ENCODE measurements around the gene DHRS13.
A peak's percentile ranks its signal among the peaks of the same experiment; 100 is the strongest.

Gene DHRS13

DNA sequence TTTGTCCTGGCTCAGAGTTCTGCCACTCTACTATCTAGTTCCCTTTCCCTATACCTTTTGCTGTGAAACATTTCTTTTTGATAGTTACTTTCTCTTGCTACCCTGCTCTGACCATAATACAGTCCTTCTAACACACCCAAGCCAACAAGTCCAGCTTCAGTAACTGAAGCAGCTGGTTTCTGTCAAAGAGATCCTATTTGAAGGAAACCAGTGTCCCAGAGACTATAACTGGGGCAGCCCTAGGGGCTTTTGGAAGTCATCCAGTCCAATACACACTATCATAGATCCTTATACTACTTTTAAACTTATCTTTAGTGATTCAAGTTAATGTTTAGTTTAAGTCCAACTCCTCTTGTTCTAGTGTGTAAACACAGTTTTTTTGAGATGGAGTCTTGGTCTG is 17.3 kb upstream of the DHRS13 start:
- no peaks in the 10 kb centered on the region for H3K9me3 Mint-ChIP-seq
- H3K27ac Mint-ChIP-seq: peak overlapping the region; percentile 45
- H3K4me1 Mint-ChIP-seq (ENCODE audit: low read depth): peaks cover 16% of the 10 kb centered on the region
- H3K4me3 Mint-ChIP-seq: no peak overlapping the region
- H3K27me3 Mint-ChIP-seq (ENCODE audit: low read depth): no peaks in the 10 kb centered on the region
- peaks cover 71% of the 10 kb centered on the region for H3K36me3 Mint-ChIP-seq (ENCODE audit: low read depth)
- no peak for DNase-seq (ENCODE audit: low spot score)

DNA sequence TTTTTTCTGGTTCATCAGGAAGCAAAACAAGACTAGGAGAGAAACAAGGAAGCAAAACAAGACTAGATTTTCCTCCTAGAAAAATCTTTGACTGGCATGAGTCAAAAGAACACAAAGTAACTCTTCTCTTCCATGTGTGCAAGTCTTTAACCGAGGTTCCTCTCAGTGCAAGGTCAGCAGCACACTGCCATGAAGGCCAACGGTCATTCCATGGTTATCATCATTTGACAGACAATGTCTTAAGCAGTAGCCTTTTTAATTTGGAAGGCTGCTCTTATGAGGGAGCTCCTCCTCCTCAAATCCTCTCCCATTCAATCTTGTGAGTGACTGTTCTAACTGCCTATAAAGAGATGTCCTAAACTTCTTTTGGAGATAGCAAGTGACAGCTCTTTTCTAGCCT is 15.4 kb upstream of the DHRS13 start:
- no peaks in the 10 kb centered on the region for H3K27me3 Mint-ChIP-seq (ENCODE audit: low read depth)
- no peaks in the 10 kb centered on the region for H3K9me3 Mint-ChIP-seq
- H3K36me3 Mint-ChIP-seq (ENCODE audit: low read depth): peaks cover 71% of the 10 kb centered on the region
- no peak overlapping the region for H3K27ac Mint-ChIP-seq
- no peak overlapping the region for H3K4me3 Mint-ChIP-seq
- no peak for DNase-seq (ENCODE audit: low spot score)
- H3K4me1 Mint-ChIP-seq (ENCODE audit: low read depth): peaks cover 5% of the 10 kb centered on the region

DNA sequence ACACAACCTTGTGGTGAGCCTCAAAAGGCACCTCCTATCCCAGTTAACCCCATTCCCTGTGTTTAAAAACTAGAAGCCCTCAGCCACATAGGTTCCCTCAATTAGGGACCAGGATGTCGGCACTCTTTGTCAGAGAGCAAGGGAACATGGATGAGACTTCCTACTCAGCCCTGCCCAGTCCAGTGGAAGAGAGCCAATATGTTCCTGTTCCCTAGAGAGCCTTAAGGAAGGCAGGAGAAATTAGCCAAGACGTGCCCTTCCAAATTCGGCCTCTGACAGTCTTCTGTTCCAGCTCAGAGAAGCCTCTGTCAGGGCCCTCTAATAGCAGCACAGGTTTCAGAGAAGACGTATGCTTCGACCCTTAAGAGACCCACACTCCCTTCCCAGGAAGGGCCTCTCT is 14.6 kb upstream of the DHRS13 start:
- no peak overlapping the region for H3K4me3 Mint-ChIP-seq
- no peaks in the 10 kb centered on the region for H3K27me3 Mint-ChIP-seq (ENCODE audit: low read depth)
- peaks cover 73% of the 10 kb centered on the region for H3K36me3 Mint-ChIP-seq (ENCODE audit: low read depth)
- DNase-seq (ENCODE audit: low spot score): no peak
- no peak overlapping the region for H3K27ac Mint-ChIP-seq
- peaks cover 4% of the 10 kb centered on the region for H3K4me1 Mint-ChIP-seq (ENCODE audit: low read depth)
- H3K9me3 Mint-ChIP-seq: no peaks in the 10 kb centered on the region

DNA sequence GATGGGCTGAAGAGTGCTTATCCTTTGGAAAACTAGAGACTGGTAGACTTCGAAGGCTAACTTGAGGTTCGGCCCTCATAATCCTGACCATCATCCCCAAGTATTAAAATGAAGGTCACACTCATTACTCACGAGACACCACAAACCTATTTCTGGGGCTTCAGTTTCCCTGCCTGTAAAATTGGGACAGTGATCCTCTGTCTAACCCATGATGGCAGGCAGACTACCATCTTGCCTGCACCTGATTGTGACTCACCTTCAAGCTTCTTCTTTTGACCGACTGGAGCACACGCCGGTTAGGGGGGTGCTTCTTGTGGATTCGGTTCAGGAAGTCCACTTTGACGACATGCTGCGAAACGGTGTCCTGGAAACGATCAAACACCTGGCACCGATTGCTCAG is 14.2 kb upstream of the DHRS13 start:
- Mint-ChIP-seq H3K27me3 (ENCODE audit: low read depth) (no peaks in the 10 kb centered on the region), H3K4me1 (ENCODE audit: low read depth) (peaks cover 4% of the 10 kb centered on the region), H3K36me3 (ENCODE audit: low read depth) (peaks cover 75% of the 10 kb centered on the region), H3K4me3 (no peak overlapping the region), H3K9me3 (no peaks in the 10 kb centered on the region), H3K27ac (no peak overlapping the region)
- no peak for DNase-seq (ENCODE audit: low spot score)

DNA sequence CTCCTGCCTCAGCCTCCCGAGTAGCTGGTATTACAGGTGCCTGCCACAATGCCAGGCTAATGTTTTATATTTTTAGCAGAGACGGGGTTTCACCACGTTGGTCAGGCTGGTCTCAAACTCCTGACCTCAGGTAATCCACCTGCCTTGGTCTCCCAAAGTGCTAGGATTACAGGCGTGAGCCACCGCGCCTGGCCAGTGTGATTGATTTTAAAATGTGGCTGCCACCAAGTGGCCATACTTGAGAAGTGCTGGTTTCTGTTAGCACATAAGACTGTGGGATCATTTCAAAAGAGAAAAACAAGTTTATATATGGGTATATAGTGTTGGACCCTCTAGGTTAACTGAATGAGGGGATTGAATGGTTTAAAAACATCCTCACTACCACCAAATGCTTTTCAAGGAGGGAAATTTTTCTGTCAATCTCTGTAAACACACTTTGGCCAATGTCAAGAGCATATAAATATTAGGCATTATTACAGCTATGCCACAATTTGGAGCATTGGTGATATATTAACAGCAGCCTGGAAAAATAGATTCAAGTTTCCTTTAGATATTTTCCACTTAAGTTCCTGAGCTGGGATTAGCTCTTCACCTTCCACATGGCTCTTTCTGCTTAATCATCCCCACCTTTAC is 13.5 kb upstream of the DHRS13 start:
- Mint-ChIP-seq H3K9me3 (no peaks in the 10 kb centered on the region), H3K36me3 (ENCODE audit: low read depth) (peaks cover 74% of the 10 kb centered on the region), H3K27me3 (ENCODE audit: low read depth) (no peaks in the 10 kb centered on the region), H3K4me3 (no peak overlapping the region), H3K4me1 (ENCODE audit: low read depth) (peaks cover 4% of the 10 kb centered on the region), H3K27ac (no peak overlapping the region)
- no peak for DNase-seq (ENCODE audit: low spot score)

DNA sequence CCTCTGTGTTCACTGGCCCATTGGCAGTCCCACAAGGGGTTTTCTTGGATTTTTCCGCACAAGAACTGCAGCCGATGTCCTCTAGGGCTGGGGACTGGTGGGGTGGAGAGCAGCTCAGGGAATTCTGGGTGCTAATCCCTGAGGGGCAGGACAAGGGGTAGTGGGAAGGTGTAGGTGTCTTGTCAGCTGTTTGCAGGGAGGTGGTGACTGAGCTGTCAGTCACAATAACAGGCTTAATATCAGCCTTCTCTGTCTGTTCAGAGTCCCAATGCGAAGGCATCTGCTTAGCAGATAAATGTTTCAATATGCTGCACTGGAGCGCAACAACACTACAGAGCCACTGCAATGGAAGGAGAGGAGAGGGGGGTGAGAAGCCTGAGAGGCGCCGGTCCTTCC is 10.1 kb upstream of the DHRS13 start:
- DNase-seq (ENCODE audit: low spot score): no peak
- no peaks in the 10 kb centered on the region for H3K27me3 Mint-ChIP-seq (ENCODE audit: low read depth)
- no peaks in the 10 kb centered on the region for H3K9me3 Mint-ChIP-seq
- H3K4me1 Mint-ChIP-seq (ENCODE audit: low read depth): peaks cover 4% of the 10 kb centered on the region
- no peak overlapping the region for H3K4me3 Mint-ChIP-seq
- peaks cover 78% of the 10 kb centered on the region for H3K36me3 Mint-ChIP-seq (ENCODE audit: low read depth)
- H3K27ac Mint-ChIP-seq: no peak overlapping the region

DNA sequence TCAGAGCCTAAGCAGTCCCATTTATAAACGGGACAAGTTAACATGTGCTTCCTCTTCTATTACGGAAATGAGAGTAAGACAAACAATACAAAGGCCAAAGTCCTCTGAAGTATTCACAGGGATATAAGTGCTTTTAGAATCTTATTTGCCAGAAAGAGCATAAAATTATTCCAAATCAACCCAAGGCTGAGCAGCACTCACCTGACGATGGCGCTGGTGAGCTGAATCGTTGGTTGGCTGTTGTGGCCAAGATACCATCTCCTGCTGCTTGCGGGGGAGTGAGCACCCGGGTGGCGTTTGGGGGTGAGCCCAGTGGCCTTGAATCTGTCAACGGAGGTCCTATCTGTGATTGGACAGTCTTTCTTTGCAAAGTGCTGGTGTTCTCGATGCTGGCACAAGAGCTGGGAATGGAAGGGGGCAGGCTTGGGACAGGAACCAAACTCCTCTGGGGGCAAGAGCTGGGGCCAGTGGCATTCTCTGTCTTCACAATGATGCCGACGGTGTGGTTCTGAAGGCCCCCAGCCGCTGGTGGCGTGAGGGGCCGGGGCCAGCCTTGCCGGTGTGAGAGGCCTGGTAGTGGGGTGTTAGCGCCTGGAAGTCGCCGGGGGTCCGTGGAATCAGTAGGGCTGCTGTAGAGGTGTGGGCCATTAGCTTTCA is 9.5 kb upstream of the DHRS13 start:
- Mint-ChIP-seq H3K27ac (peak overlapping the region; percentile 11), H3K9me3 (no peaks in the 10 kb centered on the region), H3K4me1 (ENCODE audit: low read depth) (peaks cover 4% of the 10 kb centered on the region), H3K4me3 (no peak overlapping the region), H3K27me3 (ENCODE audit: low read depth) (no peaks in the 10 kb centered on the region), H3K36me3 (ENCODE audit: low read depth) (peaks cover 78% of the 10 kb centered on the region)
- DNase-seq (ENCODE audit: low spot score): no peak

DNA sequence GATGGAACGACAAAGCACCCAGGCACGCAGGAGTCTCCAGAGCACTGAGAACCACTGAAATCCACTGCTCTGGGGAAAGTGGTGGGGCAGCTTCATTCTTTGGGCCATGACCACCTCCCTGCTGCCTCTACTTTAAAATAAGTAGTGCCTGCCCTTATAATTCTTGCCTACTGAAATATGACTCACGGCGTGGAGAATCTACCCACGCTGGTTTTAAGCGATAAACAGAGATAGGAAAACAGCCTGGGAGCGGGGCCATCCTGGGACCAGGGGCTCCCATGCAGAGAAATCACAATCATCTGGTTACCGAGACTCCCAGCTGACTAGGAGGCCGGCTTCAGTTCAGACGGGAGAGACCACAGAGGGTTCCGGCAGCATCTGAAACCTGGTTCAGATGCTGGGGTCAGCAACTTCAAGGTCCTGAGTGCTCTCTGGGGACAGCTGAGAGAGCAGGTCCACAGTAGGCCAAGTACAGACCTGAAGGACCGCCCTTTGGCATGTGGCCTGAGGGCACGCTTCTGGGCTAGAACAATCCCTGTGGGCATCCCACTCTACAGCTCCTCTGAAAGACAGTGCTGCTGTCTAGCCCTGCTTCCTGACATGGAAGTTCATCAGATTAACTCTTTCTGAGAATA is 8.6 kb upstream of the DHRS13 start:
- H3K27ac Mint-ChIP-seq: peak overlapping the region; percentile 36
- H3K4me3 Mint-ChIP-seq: no peak overlapping the region
- no peak for DNase-seq (ENCODE audit: low spot score)
- H3K9me3 Mint-ChIP-seq: no peaks in the 10 kb centered on the region
- H3K36me3 Mint-ChIP-seq (ENCODE audit: low read depth): peaks cover 79% of the 10 kb centered on the region
- peaks cover 4% of the 10 kb centered on the region for H3K4me1 Mint-ChIP-seq (ENCODE audit: low read depth)
- H3K27me3 Mint-ChIP-seq (ENCODE audit: low read depth): no peaks in the 10 kb centered on the region

DNA sequence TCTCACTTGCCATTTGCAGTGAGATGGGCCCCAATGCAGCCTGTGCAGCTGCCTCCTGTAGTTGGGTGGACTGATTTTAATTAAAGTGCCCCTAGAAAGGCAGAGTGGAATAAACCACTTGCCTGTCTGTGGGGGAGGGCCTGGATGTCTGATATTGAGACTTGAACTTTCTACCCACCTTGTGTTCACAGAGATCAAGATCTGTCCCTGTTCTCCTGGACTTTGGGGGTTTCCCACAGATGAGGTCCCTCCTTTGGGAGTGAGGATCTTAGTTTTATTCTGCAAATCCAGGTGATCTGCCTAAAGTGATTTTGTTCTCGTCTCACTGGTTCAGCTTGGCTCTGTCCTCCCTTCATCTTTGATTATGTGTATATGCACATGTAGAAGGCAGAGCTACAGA is 7.7 kb upstream of the DHRS13 start:
- DNase-seq (ENCODE audit: low spot score): no peak
- Mint-ChIP-seq H3K9me3 (no peaks in the 10 kb centered on the region), H3K27me3 (ENCODE audit: low read depth) (no peaks in the 10 kb centered on the region), H3K4me1 (ENCODE audit: low read depth) (peaks cover 4% of the 10 kb centered on the region), H3K27ac (no peak overlapping the region), H3K36me3 (ENCODE audit: low read depth) (peaks cover 77% of the 10 kb centered on the region), H3K4me3 (no peak overlapping the region)

DNA sequence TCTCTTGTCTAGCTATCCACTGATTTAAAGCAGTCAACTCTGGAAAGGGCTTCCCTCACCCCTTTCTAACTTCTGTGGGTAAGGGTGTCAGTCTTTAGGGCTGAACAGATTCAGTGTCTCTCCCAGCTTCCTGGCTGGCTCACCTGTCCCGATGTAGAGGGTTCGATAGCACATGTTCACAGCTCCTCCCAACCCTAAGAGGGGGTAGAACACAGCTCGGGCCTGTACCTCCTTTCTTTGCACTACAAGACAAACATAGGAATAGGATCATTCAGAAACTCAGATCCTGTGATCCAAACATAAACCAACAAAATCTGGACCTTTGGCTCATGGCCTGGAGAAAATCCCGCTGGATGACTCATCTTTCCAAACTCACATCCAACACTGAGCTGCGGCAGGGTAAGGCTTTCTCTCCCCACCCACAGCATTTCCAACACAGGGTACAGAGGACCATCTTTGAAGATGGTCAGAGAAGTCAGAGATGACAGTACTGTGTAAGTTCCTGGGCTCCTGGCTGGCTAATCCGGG is 5.8 kb upstream of the DHRS13 start:
- no peaks in the 10 kb centered on the region for H3K9me3 Mint-ChIP-seq
- H3K4me1 Mint-ChIP-seq (ENCODE audit: low read depth): peaks cover 1% of the 10 kb centered on the region
- no peak for DNase-seq (ENCODE audit: low spot score)
- no peak overlapping the region for H3K4me3 Mint-ChIP-seq
- H3K27ac Mint-ChIP-seq: no peak overlapping the region
- no peaks in the 10 kb centered on the region for H3K27me3 Mint-ChIP-seq (ENCODE audit: low read depth)
- H3K36me3 Mint-ChIP-seq (ENCODE audit: low read depth): peaks cover 62% of the 10 kb centered on the region

DNA sequence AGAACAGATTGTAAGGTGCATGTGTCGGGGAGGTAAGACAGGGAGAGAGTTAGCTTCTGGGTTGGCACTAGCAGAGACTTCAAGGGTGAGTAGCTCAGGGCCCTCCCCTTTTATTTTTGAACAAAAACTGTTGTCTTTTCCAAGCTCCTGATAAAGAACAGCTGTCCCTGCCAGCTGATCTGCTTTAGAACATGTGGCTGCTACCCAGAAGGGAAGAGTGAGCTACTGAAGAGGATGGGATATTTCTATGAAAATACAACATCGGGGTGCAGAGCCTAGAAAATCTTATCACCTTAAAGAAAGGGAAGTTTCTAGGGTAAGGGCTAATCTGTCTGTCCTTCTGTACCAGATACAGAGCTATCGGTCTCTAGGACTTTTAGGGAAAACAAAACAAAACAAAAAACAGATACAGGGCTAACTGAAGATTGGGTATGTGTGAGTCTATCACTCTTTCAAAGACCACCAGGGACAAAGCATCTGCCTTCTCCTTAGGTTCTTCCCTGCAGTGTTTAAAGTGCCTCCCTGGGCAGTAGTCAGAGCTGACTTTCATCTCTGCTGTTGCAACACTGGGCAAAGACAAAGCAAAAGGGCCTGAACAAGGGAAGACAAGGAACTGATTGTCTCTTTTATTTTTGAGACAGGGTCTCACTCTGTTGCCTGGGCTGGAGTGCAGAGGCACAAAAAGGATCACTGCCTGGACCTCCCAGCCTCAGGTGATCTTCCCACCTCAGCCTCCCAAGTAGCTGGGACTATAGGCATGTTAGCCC is 5.0 kb upstream of the DHRS13 start:
- Mint-ChIP-seq H3K36me3 (ENCODE audit: low read depth) (peaks cover 55% of the 10 kb centered on the region), H3K9me3 (no peaks in the 10 kb centered on the region), H3K27me3 (ENCODE audit: low read depth) (no peaks in the 10 kb centered on the region), H3K4me3 (no peak overlapping the region), H3K27ac (no peak overlapping the region), H3K4me1 (ENCODE audit: low read depth) (peaks cover 8% of the 10 kb centered on the region)
- DNase-seq (ENCODE audit: low spot score): no peak

DNA sequence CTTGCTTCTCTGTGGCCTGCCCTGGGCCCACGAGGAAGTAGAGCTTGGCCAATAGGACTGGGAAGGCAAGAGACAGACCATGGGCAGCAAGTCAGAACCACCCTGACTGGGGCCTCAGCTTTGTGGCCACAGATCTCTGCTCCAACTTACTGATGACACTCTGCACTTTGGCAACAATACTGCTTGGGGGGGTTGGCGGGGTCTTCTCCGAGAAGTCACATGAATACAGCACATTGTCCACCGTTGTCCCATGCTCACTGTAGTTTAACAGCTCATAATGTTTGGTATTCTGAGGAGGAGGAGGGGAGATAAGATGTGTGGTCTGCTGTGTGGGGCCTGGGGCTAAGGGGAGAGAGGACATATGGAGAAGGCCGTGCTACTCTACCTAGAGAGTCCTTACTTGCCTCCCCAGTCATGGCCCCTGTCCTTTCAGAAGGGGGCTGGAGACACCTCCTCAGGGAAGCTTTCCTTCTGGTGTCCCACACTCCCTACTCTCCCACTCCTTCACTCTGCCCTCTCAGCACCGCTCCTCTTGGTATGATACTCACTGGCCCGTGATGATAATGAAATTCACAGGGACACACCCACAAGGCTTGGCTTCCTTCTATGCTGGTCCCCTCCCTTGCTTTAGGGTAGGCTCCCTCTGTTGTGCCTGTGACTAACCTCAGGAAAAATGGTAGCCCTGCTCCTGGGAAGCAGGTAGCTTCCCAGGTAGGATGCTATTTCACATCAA is 4.0 kb upstream of the DHRS13 start:
- Mint-ChIP-seq H3K27me3 (ENCODE audit: low read depth) (no peaks in the 10 kb centered on the region), H3K36me3 (ENCODE audit: low read depth) (peaks cover 49% of the 10 kb centered on the region)
- no peak for DNase-seq (ENCODE audit: low spot score)

DNA sequence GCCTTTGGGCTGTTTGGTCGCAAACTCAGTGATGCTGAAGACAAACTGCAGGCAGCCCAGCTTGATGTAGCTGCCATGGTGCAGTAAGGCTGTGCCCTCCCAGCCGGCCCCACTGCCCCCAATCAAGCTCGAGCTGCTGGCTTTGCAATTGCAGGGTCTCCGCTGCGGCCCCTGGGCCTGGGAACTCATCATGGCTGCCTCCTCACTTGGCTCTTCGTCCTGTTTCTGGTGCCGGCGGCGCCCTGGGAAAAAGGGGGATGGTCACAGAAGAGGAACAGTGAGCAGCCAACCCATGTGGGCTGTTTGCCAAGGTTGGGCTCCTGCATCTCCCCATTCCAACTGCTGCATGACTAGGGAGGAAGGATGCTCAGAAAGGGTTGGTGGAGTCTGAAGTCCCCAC is 3.4 kb upstream of the DHRS13 start:
- H3K9me3 Mint-ChIP-seq: no peaks in the 10 kb centered on the region
- H3K27ac Mint-ChIP-seq: no peak overlapping the region
- no peaks in the 10 kb centered on the region for H3K27me3 Mint-ChIP-seq (ENCODE audit: low read depth)
- no peak for DNase-seq (ENCODE audit: low spot score)
- H3K36me3 Mint-ChIP-seq (ENCODE audit: low read depth): peaks cover 50% of the 10 kb centered on the region
- H3K4me3 Mint-ChIP-seq: no peak overlapping the region
- peaks cover 15% of the 10 kb centered on the region for H3K4me1 Mint-ChIP-seq (ENCODE audit: low read depth)

More for the DNA sequence above, 4.0 kb upstream of the DHRS13 start:
- no peak overlapping the region for H3K27ac Mint-ChIP-seq
- H3K9me3 Mint-ChIP-seq: no peaks in the 10 kb centered on the region
- peaks cover 11% of the 10 kb centered on the region for H3K4me1 Mint-ChIP-seq (ENCODE audit: low read depth)
- H3K4me3 Mint-ChIP-seq: no peak overlapping the region
